Trophoblast cell (in vitro differentiated cells and primary cell): ENCODE data around the gene ATP1A1.

Source experiments
- DNase-seq, 2 donors: peaks; one replicate each; pipeline ENCODE4 v3.0.0-alpha.2; 2016
- H2AFZ ChIP-seq: 2 replicates; pipeline ENCODE4 v1.6.1; 2013; ENCODE audit warnings: low read length, moderate library complexity, mild to moderate bottlenecking; ENCODE audit not compliant: insufficient read depth, poor library complexity
- H2AK5ac ChIP-seq: 2 replicates; pipeline ENCODE4 v1.6.1; 2013; ENCODE audit warnings: mild to moderate bottlenecking, low read length
- H2BK120ac ChIP-seq: 2 replicates; pipeline ENCODE4 v1.6.1; 2013; ENCODE audit warnings: low read length, mild to moderate bottlenecking, moderate library complexity; ENCODE audit not compliant: insufficient read depth, poor library complexity
- H2BK12ac ChIP-seq: 2 replicates; pipeline ENCODE4 v1.6.1; 2013; ENCODE audit warnings: mild to moderate bottlenecking, low read length, moderate library complexity
- H2BK5ac ChIP-seq: 2 replicates; pipeline ENCODE4 v1.6.1; 2013; ENCODE audit warnings: low read length, low read depth, moderate library complexity, mild to moderate bottlenecking; ENCODE audit not compliant: poor library complexity
- H3K14ac ChIP-seq: 2 replicates; pipeline ENCODE4 v1.6.1; 2013; ENCODE audit warnings: mild to moderate bottlenecking, low read length
- H3K18ac ChIP-seq: 2 replicates; pipeline ENCODE4 v1.6.1; 2013; ENCODE audit warnings: mild to moderate bottlenecking, low read length
- H3K23ac ChIP-seq: 2 replicates; pipeline ENCODE4 v1.6.1; 2013; ENCODE audit warnings: low read length
- H3K27ac ChIP-seq: 2 replicates; pipeline ENCODE4 v1.5.1; 2013; ENCODE audit warnings: low read depth, mild to moderate bottlenecking, inconsistent platforms, low read length, moderate library complexity
- H3K27me3 ChIP-seq: 2 replicates; pipeline ENCODE4 v1.6.1; 2013; ENCODE audit warnings: inconsistent platforms, mild to moderate bottlenecking, low read length, moderate library complexity; ENCODE audit not compliant: insufficient read depth
- H3K36me3 ChIP-seq, 2 experiments: 1 replicate in 1 of 2; 2 replicates in 1 of 2; pipeline ENCODE4 v1.6.1; 2013; ENCODE audit warnings: low read length in 2 of 2, mild to moderate bottlenecking in 2 of 2, moderate library complexity in 1 of 2; ENCODE audit not compliant: insufficient read depth in 2 of 2, control insufficient read depth in 1 of 2
- H3K4ac ChIP-seq: 2 replicates; pipeline ENCODE4 v1.6.1; 2013; ENCODE audit warnings: low read depth, mild to moderate bottlenecking, low read length, moderate library complexity
- H3K4me1 ChIP-seq, 2 experiments: 1 replicate in 1 of 2; 2 replicates in 1 of 2; pipeline ENCODE4 v1.6.1; 2013; ENCODE audit warnings: low read length in 2 of 2, mild to moderate bottlenecking in 2 of 2, moderate library complexity in 1 of 2; ENCODE audit not compliant: insufficient read depth in 2 of 2, control insufficient read depth in 1 of 2
- H3K4me2 ChIP-seq: 2 replicates; pipeline ENCODE4 v1.6.1; 2013; ENCODE audit warnings: inconsistent platforms, mild to moderate bottlenecking, low read length, moderate library complexity
- H3K4me3 ChIP-seq: 2 replicates; pipeline ENCODE4 v1.5.1; 2013; ENCODE audit warnings: mild to moderate bottlenecking, low read depth, low read length, inconsistent platforms
- H3K79me1 ChIP-seq: one replicate; pipeline ENCODE4 v1.6.1; 2013; ENCODE audit warnings: low read length
- H3K79me2 ChIP-seq: 2 replicates; pipeline ENCODE4 v1.6.1; 2013; ENCODE audit warnings: low read length, mild to moderate bottlenecking; ENCODE audit not compliant: control insufficient read depth, insufficient read depth, poor library complexity
- H3K9ac ChIP-seq: 2 replicates; pipeline ENCODE4 v1.6.1; 2013; ENCODE audit warnings: mild to moderate bottlenecking, low read length
- H3K9me3 ChIP-seq: 2 replicates; pipeline ENCODE4 v1.6.1; 2013; ENCODE audit warnings: low read depth, mild to moderate bottlenecking, control low read depth, inconsistent platforms, low read length; ENCODE audit not compliant: insufficient read depth
- H4K12ac ChIP-seq: 2 replicates; pipeline ENCODE4 v1.6.1; 2013; ENCODE audit warnings: low read depth, mild to moderate bottlenecking, low read length, moderate library complexity
- H4K8ac ChIP-seq: 2 replicates; pipeline ENCODE4 v1.6.1; 2013; ENCODE audit warnings: low read depth, mild to moderate bottlenecking, low read length, moderate library complexity
- H4K91ac ChIP-seq: one replicate; pipeline ENCODE4 v1.6.1; 2013; ENCODE audit warnings: low read depth, mild to moderate bottlenecking, low read length, moderate library complexity
- WGBS: extraction: QIAGEN DNeasy Blood & Tissue Kit; methylation state at CpG from one replicate; pipeline ENCODE4 v1.1.7; 2013; ENCODE audit warnings: missing lambda C conversion rate; ENCODE audit not compliant: insufficient read length, insufficient coverage; ENCODE audit errors: extremely low coverage; 5-methylcytosine and 5-hydroxymethylcytosine counted together

ATP1A1 gene

GRCh38 chr1:116405241-116406135 lies 32.4 kb downstream of the ATP1A1 start:
- H4K8ac ChIP-seq, result no peak overlapping the region
- no peak for DNase-seq
- no peak overlapping the region for H2BK5ac ChIP-seq
- no peak overlapping the region for H3K4me3 ChIP-seq
- no peak overlapping the region for H2AK5ac ChIP-seq
- WGBS, result no CpG with 5 or more reads among the region's 14 CpGs
- no peak overlapping the region for H4K12ac ChIP-seq
- H2AFZ ChIP-seq, result no peak overlapping the region
- H4K91ac ChIP-seq, result no peak overlapping the region
- H3K79me2 ChIP-seq, result no peaks in the 10 kb centered on the region
- no peaks in the 10 kb centered on the region for H3K27me3 ChIP-seq
- H3K27ac ChIP-seq, result no peak overlapping the region
- no peak overlapping the region for H3K23ac ChIP-seq
- no peak overlapping the region for H2BK12ac ChIP-seq
- no peak overlapping the region for H3K4ac ChIP-seq
- H3K9ac ChIP-seq, result no peak overlapping the region
- H3K18ac ChIP-seq, result no peak overlapping the region
- no peaks in the 10 kb centered on the region for H3K79me1 ChIP-seq
- peaks cover 2% of the 10 kb centered on the region for H3K9me3 ChIP-seq
- H3K36me3 ChIP-seq, result peaks cover 45 to 63% of the 10 kb centered on the region in 2 experiments
- H3K14ac ChIP-seq, result no peak overlapping the region
- no peak overlapping the region for H3K4me2 ChIP-seq
- H2BK120ac ChIP-seq, result no peak overlapping the region
- H3K4me1 ChIP-seq, result no peaks in the 10 kb centered on the region

- no peak overlapping the region for H4K12ac ChIP-seq
- peaks cover 36 to 53% of the 10 kb centered on the region in 2 experiments for H3K36me3 ChIP-seq
- H2BK120ac ChIP-seq, result no peak overlapping the region
- no peak overlapping the region for H3K23ac ChIP-seq
- H3K79me2 ChIP-seq, result no peaks in the 10 kb centered on the region
- no peak overlapping the region for H3K4me3 ChIP-seq
- H3K4me1 ChIP-seq, result no peaks in the 10 kb centered on the region
- no peak overlapping the region for H3K18ac ChIP-seq
- no peaks in the 10 kb centered on the region for H3K79me1 ChIP-seq
- H3K9ac ChIP-seq, result no peak overlapping the region
- H2AFZ ChIP-seq, result no peak overlapping the region
- no peak overlapping the region for H2BK5ac ChIP-seq
- H2BK12ac ChIP-seq, result no peak overlapping the region
- WGBS, result no CpG with 5 or more reads among the region's 6 CpGs
- H4K91ac ChIP-seq, result no peak overlapping the region
- H2AK5ac ChIP-seq, result no peak overlapping the region
- DNase-seq, result no peak
- no peak overlapping the region for H3K4me2 ChIP-seq
- no peaks in the 10 kb centered on the region for H3K27me3 ChIP-seq
- H3K14ac ChIP-seq, result no peak overlapping the region
- H3K4ac ChIP-seq, result no peak overlapping the region
- H3K27ac ChIP-seq, result no peak overlapping the region
- no peak overlapping the region for H4K8ac ChIP-seq
- peaks cover 2% of the 10 kb centered on the region for H3K9me3 ChIP-seq
Observed at GRCh38 chr1:116407033-116407432, 34.0 kb downstream of the ATP1A1 start.

- Histone ChIP-seq H2AK5ac (no peak overlapping the region), H3K79me1 (no peaks in the 10 kb centered on the region), H3K27me3 (no peaks in the 10 kb centered on the region), H2BK120ac (no peak overlapping the region), H3K9me3 (peaks cover 2% of the 10 kb centered on the region), H3K27ac (no peak overlapping the region), H3K4me1 (no peaks in the 10 kb centered on the region), H4K12ac (no peak overlapping the region), H2BK5ac (no peak overlapping the region), H3K14ac (no peak overlapping the region), H3K23ac (no peak overlapping the region), H3K4ac (no peak overlapping the region), H2AFZ (no peak overlapping the region), H3K36me3 (peaks cover 28 to 42% of the 10 kb centered on the region in 2 experiments), H4K8ac (no peak overlapping the region), H3K9ac (no peak overlapping the region), H3K4me3 (no peak overlapping the region), H3K4me2 (no peak overlapping the region), H2BK12ac (no peak overlapping the region), H4K91ac (no peak overlapping the region), H3K18ac (no peak overlapping the region), H3K79me2 (no peaks in the 10 kb centered on the region)
- no CpG with 5 or more reads among the region's 2 CpGs for WGBS
- DNase-seq, result no peak
Observed at GRCh38 chr1:116408193-116408592, 35.1 kb downstream of the ATP1A1 start.

GRCh38 chr1:116408803-116409720 lies 36.0 kb downstream of the ATP1A1 start:
- H4K12ac ChIP-seq, result no peak overlapping the region
- no peak overlapping the region for H3K4me2 ChIP-seq
- H3K27ac ChIP-seq, result no peak overlapping the region
- no peak for DNase-seq
- H2BK120ac ChIP-seq, result no peak overlapping the region
- no peaks in the 10 kb centered on the region for H3K79me2 ChIP-seq
- H4K91ac ChIP-seq, result no peak overlapping the region
- H2AFZ ChIP-seq, result no peak overlapping the region
- no peak overlapping the region for H3K23ac ChIP-seq
- H3K36me3 ChIP-seq, result peaks cover 28 to 38% of the 10 kb centered on the region in 2 experiments
- no peak overlapping the region for H3K4me3 ChIP-seq
- no peak overlapping the region for H2BK5ac ChIP-seq
- no peaks in the 10 kb centered on the region for H3K27me3 ChIP-seq
- no peak overlapping the region for H3K4ac ChIP-seq
- H3K9me3 ChIP-seq, result peaks cover 2% of the 10 kb centered on the region
- H4K8ac ChIP-seq, result no peak overlapping the region
- no peak overlapping the region for H3K18ac ChIP-seq
- no peak overlapping the region for H2AK5ac ChIP-seq
- H2BK12ac ChIP-seq, result no peak overlapping the region
- WGBS, result no CpG with 5 or more reads among the region's 13 CpGs
- H3K14ac ChIP-seq, result no peak overlapping the region
- H3K4me1 ChIP-seq, result no peaks in the 10 kb centered on the region
- H3K79me1 ChIP-seq, result no peaks in the 10 kb centered on the region
- no peak overlapping the region for H3K9ac ChIP-seq
